ENCODE measurements around the gene SHB.

The SHB gene

DNA sequence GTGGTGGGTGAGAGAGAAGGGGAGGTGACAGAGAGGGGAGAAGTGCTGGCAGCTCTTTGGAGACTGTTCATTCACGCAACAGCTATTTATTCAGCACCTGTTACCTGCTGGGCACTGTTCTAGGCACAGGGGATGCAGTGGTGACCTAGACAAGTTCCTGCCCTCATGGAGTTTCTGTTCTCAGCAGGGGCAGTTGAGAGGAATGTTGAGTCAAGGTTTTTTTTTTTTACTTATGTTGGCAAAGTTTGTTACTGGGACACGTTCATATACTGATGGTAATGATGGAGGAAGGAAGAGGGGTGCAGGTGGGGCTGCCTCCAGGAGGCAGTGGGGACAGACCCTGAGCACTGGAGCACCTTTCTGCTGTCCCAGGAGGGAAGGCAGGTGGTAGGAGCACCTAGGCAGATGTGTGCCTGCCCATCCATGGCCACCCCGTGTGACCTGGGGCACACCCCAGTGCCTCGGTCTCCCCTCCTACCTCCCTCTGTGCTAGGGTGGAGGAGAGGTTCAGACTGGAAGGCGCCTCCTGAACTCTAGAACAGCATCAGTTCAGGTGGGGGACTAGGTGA lies 115.7 kb downstream of the SHB start:
- no peak for DNase-seq (ENCODE audit: low read depth)

DNA sequence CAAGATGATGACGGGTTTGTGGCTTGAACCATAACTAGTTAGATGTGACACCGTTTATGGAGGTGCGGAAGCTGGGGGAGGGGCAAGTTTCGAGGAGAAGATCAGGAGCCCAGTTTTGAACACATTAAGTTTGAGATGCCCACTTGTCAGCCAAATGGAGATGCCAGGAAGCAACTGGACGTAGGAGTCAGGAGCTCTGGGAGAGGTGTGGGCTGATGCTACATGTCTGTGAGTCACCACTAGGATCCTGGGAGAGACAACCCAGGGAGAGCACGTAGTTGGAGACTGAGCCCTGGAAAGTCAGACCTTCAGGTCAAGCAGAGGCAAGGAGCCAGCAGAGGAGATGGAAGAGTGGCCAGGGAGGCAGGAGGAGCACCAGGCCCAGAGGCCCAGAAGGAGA lies 116.3 kb downstream of the SHB start:
- no peak for DNase-seq (ENCODE audit: low read depth)

DNA sequence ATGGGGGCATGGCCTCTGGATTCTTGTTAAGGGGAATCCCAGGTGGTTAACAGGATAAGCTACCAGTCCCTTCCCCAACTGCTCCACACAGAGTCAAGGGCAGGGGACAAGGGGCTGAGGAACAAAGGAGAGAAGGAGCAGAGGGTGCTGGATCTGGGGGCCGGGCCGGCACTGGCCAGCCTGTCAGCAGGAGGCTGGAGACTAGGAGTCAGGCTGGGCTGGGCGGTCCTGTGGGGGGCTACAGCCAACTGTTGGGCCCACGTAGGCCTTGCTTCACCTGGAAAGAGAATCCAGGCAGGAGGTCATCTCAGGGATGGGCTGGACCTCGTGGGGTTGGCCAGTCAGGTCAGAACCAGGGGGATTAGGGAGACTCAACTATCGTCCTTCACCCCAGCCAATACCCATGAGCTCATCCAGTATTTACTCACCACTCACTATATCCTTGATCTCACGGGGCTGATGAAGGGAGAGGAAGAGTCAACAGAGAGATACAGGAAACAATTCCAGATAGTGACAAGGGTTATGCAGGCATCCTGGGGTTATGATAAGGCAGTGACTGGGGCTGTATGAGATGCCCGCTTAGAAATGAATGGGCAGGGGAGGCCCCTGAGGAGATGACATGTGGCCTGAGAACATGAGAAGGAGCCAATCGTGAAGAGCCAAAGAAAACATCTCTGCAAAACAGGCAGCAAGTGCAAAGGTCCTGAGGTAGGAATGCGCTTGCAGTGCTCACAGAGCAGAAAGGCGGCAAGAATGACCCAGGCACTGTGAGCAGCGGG lies 117.2 kb downstream of the SHB start:
- DNase-seq (ENCODE audit: low read depth): no peak

DNA sequence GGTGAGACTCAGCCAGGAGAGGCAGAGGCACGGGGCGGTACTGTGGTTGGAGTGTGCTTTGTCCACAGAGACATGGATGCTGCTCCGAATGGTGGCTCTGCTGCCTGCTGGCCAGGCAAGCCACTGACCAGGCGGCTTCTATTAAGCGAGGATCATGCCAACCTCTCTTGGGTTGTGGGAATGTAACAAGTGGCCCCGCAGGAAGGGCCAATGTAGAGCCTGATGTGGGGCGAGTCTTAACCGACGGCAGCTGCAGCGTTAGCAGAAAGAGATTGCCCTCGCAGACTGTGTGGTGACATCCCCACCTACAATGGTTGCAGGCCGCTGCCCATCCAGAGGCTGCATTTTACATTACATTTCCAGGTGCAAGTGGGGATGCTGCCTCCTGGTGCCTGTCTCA lies 118.5 kb downstream of the SHB start:
- DNase-seq (ENCODE audit: low read depth): no peak

DNA sequence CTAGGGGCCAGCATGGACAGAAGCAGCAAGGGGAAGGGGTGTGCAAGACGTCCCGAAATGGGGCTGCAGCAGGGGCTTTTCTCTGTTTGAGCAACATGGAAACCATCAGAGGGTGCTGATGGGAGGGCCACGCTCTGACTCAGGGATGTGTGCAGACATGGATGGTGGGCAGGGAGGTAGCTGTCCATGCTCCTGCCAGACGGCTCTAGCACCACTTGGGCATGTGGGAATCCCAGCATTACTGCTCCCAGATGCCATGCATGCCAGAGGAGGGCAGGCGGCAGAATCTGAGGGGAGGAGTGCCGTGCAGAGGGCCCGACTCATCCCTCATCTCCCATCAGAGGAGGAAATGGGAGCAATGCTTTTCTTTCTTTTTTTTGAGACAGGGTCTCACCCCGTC lies 119.5 kb downstream of the SHB start:
- DNase-seq (ENCODE audit: low read depth): no peak

DNA sequence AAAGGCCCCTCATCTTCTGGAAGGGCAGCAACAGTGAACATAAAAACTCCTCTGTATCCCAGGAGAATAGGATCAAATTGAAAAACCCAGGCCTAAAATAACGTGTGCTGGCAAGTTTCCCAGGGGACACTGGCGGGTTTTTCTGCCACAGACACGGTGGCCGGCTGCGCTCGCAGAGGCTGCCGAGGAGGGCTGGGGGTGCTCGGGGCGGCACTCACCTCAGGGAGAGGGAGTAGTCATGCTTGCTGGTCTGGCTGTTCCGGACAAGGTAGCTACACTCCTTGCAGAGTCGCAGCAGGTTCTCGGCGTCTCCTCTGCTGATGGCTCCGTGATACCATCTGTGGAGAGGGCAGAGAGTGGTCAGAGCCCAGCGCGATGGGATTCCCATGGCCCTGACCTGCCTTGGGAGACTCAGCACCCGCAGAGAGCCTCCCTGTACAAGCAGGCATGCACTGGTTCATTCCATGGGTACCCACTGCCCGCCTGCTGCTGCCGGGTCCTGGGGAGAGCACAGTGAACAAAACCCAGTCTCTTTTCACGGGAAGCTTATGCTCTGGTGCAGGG lies 120.5 kb downstream of the SHB start:
- DNase-seq (ENCODE audit: low read depth): no peak

DNA sequence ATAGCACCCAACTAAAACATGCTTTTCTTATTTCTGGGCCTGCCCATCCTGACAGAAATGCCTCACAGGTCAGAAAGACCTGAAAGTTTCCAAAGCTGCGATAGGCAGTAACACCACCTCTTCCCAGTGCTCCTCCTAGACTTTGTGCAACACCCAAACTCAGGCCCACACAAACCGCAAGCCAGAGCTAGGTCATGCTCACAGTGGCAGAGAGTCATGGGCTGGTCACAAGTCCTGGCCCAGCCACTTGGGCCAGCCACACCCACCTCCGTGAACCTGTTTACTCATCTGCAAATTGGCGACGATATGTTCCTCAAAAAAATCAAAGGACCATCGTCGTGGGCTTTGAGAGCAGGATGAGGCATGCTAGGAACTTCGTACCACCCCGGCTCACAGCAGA lies 121.0 kb downstream of the SHB start:
- DNase-seq (ENCODE audit: low read depth): no peak

DNA sequence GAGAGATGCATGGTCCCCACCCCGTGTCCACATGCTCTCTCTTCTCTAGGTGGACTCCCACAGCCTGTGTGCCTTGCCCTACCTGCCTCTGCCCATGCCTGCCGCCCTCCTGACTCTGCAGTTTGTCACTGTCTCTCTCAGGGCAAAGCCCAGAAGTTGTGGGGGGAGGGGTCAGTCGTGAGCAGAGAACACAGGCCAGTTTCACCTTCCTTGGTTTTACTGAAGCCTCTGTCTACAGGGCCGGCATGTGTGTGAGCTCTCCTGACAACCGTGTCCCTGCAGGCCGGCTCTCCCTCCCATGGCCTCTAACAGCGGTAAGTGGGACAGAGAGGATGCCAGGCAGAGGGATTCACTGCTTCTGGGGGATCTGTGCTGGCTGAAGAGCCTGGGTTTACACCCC lies 121.6 kb downstream of the SHB start:
- no peak for DNase-seq (ENCODE audit: low read depth)

DNA sequence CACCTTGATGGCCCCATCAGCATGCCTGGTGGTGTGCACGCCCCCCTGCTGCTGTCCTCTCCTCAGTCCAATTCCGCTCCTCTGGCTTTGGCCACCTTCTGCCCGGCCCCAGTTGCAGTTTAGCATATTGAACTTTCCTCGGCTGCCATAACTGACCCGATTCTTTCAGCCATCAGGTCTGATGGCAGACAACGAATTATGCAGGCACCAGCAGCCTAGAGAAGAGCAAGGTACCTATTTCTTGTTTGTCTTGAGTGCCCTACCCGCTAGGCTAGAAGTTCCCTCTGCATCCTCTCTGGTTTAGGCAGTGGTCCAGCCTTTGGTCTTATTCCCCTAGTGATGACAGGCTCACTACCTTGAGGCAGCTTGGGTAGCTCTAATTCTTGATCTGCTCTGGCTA lies 122.1 kb downstream of the SHB start:
- DNase-seq (ENCODE audit: low read depth): no peak

DNA sequence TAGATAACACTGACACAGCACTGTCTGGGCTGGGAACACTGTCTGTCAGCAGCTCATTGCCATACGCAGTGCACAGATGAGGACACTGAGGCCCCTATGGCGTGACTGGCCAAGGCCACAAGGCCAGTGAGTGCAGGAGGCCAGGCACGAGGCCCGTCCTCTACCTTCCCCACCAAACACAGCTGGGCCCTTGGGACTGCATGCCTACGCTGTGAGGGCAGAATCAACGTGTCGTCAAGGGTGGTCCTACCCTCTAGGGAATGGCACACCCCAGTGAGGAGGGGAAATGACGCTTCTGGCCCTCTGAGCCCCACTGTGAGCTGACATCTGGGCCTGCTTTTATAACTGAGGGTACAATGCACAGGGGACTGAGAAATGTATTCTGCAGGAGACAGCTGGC lies 123.0 kb downstream of the SHB start:
- no peak for DNase-seq (ENCODE audit: low read depth)

DNA sequence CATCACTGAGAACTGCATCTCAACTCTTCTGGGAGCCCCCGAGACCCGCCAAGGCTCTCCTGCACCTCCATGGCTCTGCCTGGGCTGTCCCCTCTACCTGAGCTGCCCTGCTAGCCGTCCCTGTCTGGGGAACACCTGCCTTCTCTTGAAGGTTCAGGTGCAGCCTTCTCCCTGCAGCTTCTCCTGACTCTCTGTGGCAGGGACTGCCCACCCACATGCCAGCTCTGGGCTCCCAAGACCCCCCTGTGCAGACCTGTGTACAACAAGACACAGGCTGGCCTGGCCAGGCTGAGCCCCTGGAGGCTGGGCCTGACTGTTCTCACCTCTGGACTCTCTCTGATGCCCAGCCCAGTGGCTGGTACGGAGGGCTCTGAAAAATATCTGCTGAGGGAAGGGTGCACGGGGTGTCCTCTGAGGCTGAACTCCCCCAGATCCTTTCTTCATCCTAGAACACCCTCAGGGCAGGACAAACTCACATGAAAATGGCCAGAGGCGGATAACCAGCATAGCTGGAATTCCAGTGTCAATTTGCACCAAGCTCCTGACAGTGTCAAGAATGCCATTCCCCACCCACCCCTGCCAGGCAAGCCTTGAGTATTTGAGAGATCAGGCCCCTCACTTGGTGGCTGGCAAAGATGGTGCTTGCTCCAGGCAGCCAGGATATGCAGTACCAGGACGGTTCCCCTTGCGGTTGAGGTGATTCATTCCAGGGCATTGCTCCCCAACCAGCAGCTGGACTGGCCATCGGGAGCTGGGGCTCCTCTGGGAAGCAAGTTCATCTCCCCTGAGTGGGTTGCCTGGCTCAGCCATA lies 124.2 kb downstream of the SHB start:
- no peak for DNase-seq (ENCODE audit: low read depth)

DNA sequence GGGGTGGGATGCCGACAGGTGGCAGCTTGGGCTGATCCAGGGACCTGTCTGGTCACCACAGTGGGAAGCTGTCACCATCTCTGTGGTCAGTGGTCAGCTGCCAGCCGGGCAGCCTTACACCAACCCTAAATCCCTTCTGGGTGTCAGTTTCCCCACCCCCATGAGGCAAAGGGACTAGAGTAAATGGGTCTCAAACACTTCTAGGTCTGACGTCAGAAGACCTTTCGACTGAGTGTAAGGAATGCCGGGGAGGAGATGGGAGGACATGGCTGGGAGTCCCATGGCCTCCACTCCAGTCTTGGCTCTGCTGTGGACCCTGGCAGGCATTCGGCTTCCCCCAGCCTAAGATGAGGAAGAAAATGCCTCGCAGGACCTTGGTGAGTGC lies 124.8 kb downstream of the SHB start:
- no peak for DNase-seq (ENCODE audit: low read depth)

DNA sequence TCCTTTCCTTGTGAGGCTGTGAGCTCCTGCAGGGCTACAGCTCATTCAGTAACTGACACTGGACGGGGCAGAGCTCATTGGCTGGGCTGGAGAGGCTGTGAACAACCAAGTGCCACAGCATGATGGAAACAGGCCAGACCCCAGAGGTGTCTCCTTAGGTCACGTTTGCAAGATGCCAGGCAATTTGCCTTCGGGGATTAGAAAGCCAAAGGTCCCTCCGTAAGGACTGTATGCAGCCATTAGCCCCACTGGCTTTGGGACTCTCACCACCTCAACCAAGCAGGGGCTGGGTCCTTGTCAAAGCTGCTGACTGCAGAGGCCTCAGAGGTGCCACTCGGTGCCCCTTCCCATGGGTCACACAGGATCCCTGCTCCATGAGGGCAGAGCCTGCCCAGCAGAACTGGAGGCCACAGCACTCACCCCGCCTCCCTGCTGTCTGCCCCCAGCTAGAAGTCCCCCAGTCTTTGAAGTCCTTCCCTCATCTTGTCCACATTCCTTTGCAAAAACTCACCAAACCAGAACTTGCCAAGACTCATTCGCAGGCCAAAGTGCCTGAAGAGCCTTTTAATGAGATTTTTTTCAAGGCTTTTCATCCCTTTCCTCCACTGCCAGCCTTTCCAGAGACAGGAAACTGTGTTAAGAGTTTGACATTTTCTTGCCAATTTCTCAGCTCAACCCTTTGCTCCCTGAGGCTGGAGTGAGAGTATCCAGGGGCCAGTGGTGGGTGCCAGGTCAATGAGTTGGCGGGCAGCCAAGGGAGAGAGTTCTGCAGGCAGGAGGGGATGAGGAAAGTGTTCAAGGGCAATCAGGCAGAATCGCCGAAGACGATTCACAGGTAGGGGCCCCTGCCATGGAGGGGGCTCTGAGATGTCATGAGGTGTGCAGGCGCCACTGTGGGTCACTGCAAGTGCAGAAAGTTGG lies 125.4 kb downstream of the SHB start:
- no peak for DNase-seq (ENCODE audit: low read depth)

DNA sequence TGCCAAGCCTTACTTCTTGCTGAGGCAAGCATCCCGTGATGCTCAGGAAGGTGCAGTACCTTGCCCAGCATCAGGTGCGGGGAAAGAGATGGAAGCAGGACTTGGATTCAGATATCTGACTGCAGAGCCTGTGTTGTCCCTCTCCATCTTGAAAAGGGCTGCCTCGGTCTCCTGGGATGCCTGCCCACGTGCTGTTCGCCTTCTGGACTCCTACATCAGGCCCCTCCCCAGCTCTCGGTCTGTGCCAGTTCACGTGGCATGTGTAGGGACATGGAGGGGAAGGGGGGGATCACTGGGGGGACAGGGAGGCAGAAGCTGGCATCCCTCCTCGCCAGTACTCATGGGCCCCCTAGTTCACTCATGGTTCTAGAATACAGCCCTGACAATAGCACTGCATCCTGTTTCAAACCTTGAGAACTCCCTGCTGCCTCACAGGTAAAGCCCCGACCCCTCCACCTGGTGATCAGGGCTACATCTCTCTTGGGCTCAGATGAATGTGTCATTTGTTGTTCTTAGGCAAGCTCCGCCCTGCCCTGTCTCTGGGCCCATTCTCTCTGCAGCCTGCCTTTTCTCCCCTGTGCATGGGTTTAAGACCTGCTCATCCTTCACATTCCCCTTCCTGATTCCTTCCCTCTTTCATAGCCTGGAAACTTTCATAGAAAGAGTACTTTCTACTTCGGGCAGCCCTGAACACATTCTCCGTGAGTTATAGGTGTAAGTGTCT lies 126.2 kb downstream of the SHB start:
- no peak for DNase-seq (ENCODE audit: low read depth)

DNA sequence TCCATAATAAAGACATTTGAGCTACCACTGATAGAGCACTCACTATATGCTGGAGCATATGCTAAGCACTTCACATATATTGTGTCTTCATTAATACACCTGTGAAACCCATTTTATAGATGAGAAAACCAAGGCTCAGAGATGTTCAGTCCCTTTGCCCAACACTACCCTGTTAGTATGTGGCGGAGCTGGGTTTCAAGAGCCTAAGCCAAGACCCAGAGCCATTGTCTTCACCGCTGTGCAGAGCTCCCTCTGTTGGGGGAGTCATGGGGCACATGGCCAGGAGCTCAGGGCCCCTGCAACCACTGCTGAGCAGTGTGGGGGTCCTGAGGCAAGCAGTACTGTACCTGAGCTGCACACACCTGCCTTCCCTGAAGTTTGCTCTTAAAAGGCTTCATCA lies 127.8 kb downstream of the SHB start:
- no peak for DNase-seq (ENCODE audit: low read depth)

DNA sequence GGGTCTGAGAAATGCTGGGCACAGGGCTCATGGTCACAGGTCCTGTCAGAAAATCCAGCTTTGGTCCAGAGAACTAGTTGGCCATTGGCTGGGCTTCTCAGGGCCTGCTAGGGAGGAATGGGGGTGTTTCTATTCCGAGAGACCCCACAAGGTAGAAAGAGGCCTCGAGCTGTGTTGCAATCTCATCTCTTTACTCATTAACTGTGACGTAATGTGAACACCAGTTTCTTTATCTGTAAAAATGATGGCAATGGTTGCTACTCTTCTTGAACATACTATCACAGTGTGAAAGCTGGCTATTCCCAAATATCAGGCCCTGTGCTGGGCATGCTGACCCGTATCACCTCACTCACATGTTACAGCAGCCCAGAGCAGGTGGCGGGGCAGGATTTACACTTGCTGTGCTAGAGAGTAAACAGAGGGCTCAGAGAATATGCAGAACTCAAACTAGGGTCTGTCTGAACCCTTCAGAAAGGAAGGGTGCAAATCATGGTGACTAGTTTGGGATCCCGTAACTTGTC lies 129.4 kb downstream of the SHB start:
- no peak for DNase-seq (ENCODE audit: low read depth)

DNA sequence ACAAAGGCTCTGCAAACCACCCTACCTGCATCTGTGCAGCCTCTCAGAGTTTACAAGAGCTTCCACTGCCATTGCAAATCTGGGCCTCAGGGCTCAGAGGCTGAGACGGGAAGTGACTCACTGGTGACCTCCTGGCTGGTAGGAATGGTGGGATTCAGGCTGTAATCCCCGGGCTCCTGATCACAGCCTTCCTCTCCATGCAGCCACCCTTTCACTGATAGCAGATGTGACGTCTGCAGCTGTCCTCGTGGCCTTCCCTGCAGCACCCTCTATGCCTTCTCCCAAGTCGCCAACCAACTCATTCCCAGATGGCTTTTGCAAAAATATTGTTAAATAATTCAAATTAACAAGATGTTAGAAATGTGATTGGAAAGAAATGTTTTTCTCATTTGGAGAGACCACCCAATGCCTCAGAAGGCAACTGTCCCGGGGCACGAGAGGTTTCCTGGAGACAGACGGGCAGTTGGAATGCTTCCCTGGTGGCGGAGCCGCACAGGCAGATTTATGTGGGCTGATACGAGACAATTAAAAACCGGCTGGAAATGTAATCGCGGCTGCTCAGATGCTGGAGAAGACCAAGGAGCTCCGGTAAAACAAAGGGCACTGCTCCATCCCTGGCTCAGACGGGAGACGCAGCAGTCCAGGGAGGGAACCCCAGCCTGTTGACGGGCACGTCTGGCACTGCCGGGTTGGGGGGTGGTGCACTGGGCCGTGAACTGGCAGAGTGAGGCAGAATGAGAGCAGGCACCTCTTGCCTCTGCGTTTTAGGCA lies 130.7 kb downstream of the SHB start:
- no peak for DNase-seq (ENCODE audit: low read depth)

DNA sequence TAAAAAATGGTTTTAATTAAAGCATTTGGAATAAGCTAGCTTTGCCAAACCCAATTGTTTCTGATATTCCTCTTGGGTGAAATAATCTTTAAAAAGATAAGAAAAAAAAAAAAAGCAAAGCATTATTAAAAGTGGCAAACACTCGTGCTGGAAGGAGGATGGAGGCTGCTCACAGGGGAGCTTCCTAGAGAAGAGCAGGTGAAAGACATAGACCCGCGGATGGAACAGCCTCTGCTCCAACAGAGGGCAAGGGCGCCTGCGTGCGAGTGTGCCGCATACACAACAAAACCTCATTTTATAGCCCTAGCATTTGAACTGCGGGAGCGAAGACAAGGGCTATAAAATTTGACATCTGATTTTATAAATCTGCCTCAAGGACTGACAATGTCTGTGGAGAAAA lies 131.7 kb downstream of the SHB start:
- no peak for DNase-seq (ENCODE audit: low read depth)

DNA sequence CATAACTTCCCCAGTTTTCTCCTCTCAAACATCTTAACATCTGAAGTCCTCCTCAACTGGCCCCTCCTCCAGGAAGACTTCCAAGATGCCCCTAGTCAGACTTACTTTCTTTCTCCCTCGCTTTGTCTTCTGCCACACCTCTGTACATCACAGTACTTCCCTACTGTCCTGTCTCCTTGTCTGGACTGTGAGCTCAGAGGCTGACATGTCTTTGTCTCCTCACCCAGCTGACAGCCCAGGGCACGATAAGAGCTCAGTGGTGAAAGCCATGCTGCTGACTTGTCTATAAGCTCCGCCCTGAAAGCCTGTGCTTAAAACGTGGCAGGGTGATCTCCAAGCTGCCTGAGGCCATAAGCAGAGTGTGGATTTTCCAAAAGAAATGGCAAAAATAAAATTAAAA lies 132.1 kb downstream of the SHB start:
- DNase-seq (ENCODE audit: low read depth): no peak

DNA sequence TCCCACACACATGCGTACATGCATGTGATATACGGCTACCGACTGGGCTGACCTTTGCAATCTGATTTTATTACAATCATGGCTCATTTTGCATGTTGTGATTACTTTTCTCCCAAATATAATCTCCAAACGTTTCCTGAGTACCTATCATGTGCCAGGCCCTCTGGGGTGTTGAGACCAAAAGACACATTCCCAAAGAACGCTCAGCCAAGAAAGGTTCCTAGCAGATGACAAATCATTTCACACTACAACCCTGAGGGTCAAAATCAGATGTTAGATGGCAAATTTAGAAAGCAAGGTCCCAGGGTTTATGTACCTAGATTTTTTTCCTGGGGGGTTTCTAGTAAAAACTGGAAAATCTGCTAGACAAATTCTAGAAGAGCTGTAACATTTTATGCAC lies 132.7 kb downstream of the SHB start:
- no peak for DNase-seq (ENCODE audit: low read depth)

Measured in T follicular helper cell (primary cell).